Measurements from ENCODE around the gene ERC2.
"Not testable (repeated sequence)": the region's sequence is repeated elsewhere in the genome, so short reads cannot be mapped to it uniquely, and the experiment has no call there.

ERC2 gene

DNA sequence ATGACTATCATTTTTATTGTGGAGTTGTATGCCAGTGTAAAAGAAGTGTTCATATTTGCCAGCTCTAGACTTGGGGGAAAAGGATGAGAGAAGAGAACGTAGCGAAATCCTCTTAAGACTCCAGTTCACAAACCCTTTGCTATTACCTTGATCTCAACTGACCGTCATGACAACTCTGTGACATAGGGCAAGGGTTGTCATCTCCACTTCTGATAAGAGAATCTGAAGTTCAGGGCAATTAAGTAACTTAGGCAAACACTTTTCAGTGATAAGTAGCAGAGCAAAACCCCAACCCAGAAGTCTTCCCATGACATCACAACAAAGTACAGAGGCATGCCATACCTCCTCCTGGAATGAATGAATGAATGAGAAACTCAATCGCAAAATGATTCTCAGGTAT lies 940.9 kb downstream of the ERC2 start:
- no peak for DNase-seq

DNA sequence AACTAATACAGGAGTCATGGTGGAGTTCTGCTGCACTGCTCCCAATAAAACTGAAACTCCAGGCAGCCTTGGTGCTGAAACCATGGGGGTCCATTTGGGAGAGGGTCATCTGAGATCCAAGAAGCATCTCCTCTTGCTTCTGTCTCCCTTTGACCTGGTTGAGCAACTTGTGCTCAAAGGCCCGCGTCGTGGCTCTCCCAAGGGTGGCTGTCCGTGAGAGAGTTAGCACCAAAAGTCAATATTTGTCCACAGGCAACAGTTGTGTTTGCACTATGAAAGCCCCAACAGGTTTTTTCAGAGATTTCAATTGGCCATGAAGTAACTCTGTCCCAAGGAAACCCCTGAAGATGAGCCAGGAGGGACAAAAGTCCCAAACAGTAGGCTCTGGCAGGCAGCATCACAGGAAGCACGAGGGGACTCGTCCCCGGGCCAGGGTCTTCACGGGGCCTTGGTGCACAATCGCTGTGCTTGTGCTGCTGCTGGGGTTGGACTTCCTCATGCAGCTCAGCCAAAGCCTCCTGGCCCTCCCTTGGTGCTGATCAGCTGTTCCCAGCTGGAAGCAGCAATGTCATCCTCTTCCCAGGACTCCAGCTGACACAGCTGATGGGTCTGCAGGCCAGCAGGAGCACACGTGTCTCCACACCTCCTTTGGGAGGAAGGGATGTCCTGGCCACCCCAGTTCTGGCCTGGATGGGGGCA lies 941.8 kb downstream of the ERC2 start:
- DNase-seq, result no peak

DNA sequence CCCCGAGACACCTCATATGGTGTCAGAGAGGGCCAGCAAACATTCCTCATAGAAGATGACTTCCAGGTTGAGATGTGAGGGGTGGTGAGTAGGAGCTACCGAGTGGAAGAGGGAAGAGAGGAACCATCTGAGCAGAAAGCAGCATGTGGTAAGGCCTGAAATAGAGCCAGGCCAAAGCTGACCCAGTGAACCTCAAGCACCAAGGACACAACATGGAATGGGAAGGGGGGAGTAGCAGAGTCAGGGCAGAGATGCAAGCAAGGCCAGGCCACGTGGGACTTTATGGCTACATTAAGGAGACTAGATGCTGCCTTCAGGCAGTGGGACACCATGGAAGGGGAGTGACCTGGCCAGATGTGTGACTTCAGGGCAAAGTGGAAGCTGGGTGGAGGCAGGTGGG lies 942.8 kb downstream of the ERC2 start:
- no peak for DNase-seq

DNA sequence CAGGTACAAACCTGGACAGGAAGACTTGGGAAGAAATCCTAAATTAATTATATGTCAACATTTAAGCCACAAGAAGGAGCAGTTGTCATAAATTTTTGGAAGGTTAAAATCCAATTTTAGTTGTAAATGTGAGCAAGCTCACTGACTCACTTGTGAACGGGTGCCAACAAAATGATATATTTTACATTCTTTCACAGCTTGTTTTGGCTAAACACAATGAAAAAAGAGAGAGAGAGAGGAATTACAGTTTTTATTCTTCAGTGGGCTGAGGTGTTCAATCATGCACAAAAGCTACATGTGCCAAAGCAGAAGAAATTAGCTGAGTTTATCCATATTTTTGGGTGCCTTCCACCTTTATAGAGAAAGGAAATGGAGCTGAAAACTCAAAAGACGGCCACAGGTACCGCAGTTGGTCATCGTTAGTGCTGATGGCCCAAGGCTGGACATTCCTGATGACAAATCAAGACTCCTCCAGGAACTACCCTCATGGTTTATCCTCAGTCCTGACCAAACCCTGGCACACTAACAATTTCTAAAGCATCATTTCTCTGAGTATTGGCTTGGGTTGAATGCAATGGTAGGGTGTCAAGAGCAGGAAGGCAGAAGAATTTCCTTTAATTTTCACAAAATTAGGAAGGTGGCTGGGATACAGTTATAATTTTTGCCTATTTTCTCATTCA lies 943.6 kb downstream of the ERC2 start:
- DNase-seq, result no peak

GRCh38 chr3:55523471-55523870 lies 944.8 kb downstream of the ERC2 start:
- no peak for DNase-seq

DNA sequence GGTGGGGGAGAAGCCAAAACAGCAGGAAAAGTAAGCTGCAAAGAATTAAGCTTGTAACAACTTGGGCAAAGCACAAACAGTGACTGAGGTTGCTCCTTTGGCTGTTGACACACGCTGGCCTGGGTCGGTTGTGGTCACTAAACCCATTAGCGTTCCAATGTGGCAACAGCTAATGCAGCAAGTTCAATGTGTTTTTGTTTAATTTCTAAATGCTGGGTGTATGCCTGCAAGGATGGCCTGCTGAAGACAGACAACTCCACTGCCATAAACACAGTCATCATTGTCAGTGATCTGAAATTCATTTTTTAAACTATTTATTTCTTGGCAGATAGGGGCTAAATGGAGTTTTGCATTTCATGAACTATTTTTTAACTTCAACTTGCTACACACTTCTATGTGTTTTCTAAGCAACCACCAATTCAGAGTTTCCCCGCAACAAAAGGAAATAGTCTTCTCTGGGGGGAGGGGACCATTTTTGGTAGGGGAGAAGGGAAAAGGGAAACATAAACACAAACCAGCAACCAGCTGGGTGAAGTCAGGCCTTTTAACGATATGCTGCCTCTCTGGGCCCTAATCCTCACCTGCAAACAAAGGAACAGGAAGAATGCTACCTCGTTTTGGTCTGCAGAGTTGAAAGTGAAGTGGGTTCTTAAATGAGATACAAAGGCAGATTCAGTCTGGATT lies 946.4 kb downstream of the ERC2 start:
- DNase-seq, result no peak

GRCh38 chr3:55521064-55521737 lies 947.1 kb downstream of the ERC2 start:
- DNase-seq, result no peak

DNA sequence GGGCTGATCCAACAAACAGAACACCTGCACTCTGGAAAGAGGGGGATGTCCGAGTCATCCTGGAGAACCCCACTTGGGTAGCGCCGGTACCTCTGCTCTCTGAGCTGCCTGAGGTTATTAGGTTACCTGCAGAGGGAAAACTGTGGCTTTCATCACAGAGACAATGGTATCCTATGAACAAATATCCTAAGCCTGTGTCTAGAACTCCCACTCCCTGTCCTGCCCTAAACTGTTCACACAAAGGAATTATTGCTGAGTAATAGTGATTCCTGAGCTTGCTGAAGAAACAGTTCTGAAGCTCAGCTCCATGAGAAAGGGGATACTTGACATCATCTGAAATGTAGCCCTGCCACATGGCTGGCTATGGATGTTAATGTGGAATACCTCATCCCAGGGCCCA lies 949.2 kb downstream of the ERC2 start:
- DNase-seq, result no peak

DNA sequence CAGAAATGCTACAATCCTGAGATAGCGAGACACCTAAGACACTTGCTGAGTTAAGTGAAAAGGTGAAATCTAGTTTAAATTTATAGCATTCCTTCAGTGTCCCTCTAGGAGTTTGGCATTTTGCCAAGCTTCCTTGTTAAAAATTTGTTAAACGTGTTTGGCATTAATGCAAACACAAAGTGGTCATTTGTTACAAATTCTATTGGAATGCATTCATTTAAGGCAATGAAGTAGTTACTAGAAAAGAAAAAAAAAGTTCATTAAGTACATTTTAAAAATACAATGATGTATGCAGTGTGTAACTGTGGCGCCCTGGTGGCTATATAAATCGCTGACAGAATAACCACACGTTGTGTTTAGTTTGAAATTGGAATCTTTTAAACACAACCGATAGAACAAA lies 949.8 kb downstream of the ERC2 start:
- no peak for DNase-seq

DNA sequence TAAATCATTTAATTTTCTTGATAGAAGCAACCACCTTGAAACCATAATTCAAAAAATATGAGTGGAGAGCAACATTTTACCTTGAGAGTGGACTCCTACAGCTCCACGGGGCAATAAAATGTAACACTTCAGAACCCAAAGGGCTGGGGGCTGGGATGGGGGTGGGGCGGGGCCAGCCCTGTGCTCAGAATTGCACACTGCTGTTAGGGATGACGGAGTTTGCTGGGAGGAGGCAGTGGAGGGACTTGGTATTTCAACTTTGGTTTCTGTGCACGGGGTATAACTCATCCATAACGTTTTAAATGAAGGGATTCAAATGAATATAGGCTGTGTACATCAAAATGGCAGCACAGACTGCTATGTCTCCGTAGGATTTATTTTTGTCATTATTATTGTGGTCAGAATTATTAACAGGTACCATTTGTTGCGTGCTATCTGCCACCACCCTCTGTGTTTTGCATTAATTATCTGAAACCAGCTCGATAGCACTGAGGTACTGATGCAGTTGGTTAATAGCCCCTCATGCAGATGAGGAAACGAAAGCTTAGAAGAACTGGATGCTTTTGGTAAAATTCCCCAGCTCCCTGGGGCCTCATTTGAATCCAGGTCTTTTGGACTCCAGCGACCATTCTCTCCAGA lies 951.8 kb downstream of the ERC2 start:
- DNase-seq, result no peak

DNA sequence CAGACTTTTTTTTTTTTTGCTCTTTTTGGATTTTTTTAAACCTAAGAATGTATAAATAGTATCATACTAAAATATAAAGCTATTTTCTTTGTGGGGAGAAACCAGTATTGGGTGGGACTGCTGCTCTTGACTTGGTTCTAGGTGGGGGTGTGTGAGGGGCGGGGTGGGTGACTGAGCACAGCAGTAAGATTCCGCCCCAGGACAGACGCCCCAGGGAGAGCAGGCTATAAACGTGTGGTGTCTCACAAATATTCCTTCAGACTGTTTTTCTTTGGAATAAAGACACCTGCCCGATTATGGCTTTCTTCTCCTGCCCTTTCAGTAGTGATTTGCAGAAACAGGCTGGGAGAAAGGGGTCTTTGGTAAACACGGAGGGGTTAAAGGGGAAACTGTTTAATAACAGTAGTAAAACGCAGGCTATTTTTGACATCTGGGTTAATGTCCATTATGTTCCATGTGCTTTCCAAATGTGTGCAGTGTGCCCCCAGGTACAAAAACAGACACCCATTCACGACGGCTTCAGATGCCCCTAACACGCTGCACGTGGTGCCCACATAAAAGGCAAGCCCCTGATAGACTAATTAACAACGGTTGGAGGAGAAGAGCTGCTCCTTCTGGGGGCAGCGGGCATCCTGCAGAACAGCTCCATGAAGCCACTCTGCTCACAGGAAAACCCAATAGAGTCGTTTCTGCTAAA lies 952.6 kb downstream of the ERC2 start:
- no peak for DNase-seq

DNA sequence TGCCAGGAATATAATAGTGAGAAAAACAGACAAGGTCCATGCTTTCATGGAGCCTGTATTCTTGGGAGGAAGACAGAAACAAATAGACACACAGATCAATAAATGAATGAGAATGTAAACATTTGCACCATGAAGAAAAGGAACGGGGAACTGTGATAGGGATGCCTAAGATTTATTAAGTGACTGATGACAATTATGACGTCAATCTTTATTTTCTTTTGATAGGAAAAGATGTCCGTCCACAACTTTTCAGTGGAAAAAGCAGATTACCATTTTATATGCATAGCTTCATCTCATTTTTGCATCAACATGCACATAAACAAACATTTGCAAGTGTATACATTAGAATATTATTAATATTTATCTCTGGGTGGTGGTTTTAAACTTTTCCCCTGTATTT lies 953.3 kb downstream of the ERC2 start:
- no peak for DNase-seq

DNA sequence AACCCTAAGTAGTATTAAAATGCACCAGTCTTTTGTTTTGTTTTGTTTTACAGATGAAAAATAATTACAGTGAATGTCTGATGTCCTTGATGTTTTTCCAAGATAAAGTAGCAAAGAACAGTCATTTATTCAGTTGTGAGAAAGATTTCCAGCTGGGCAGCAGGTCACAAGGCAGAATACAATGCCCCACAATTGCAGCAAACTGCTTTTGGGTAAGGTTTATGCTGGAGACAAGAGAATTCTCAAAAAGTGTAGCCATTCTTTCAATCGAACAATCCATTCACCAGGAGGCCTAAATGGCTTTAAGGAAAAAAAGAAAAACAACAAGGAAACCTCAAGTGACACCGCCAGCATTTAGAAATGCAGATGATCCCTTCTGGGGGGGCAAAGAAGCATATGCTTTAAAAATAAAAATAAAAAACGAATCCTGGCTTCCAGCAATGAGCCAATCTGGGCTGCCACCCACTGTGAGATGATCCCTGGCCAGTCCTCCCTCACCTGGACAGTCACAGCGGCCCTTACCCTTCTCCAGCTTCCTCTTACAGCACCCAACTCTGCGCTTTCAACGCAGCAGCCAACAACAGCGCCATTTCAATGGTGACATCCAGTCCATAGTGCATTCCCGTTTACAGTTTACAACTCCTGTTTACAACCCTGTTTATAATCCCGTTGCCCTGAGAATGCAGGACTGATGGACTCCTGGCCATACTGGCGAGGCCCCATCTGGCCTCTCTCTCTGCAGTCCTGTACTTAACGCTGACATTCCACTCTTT lies 955.5 kb downstream of the ERC2 start:
- no peak for DNase-seq

- DNase-seq, result no peak
These were observed 956.2 kb downstream of the ERC2 start for GRCh38 chr3:55511895-55512570.

DNA sequence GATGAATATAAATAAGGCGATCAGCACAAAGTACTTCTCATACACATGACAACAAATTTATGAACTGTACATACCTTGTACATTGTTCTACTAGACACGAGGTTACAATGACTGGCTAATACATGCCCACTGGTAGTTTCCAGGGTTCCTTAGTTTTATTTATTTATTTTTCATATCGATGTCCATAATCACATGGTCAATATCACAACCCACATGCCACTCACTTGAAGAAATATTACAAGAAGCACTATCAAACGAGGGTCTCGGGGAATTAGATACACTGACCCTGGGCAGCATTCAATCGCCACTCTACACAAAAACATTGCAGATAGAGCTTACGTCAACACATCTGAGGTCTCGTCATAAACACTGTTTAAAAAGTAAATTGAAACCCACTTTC lies 959.9 kb downstream of the ERC2 start:
- no peak for DNase-seq

DNA sequence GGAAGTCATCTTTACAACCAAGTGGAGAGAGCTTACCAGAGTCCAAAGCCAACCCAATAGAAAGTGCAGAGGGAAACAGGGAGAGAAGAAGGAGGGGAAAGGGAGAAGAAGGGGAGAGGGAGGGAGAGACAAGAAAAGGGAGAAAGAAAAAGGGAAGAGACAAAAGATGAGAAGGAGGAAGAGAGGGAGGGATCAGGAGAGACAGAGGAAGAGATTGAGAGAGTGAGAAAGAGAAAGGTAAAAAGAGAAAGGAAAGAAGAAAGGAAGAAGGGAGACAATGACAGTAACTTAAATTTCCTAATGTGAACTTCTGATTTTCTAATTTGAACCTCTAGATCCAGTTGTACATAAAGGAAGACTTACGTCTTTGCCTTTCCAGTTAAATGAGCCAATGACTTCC lies 960.5 kb downstream of the ERC2 start:
- no peak for DNase-seq

DNA sequence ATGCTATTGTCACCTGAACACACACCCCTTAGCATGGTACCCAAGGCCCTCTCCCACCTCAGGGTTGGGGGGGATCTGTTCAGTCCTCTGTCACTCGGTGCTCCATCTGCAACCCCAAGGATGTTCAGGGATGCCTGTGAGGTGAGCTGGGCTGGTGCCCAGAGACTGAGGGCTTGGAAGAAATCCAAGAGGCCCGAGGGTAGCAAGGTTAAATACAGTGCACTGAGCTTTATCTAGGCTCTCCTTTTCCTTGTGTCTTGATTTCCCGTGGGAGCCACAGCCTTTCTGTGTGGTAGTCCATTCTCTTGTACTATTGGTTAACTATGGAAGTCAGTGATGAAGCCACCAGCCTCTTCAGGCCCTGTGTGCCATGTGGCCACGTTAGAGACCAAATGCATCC lies 962.5 kb downstream of the ERC2 start:
- no peak for DNase-seq

DNA sequence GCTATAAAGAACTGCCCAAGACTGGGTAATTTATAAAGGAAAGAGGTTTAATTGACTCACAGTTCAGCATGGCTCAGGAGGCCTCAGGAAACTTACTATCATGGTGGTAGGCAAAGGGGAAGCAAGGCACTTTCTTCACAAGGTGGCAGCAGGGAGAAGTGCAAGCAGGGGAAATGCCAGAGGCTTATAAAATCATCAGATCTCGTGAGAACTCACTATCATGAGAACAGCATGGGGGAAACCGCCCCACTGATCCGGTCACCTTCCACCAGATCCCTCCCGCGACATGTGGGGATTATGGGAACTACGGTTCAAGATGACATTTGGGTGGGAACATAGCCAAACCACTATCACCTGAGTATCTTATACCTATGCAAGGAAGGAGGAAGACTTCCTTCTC lies 963.2 kb downstream of the ERC2 start:
- DNase-seq, result not testable (repeated sequence)

DNA sequence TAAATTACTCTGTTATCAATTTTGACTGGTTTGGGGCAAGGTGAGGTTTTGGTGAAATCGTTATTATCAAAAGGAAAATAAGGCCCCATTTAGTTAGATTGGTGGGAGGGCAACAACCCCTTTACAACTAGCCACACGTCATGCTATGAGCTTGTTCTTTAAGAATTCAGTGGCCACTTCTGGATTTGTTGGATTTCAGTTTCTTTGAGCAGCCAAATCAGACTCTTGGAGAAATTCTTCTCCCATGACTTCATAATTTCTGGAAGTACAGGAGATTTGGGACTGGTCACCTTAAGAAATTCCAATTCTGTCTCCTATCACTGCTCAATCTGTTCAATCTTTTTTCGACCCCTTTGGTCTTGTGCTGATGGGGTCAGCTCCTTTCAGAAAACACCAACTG lies 966.4 kb downstream of the ERC2 start:
- no peak for DNase-seq

DNA sequence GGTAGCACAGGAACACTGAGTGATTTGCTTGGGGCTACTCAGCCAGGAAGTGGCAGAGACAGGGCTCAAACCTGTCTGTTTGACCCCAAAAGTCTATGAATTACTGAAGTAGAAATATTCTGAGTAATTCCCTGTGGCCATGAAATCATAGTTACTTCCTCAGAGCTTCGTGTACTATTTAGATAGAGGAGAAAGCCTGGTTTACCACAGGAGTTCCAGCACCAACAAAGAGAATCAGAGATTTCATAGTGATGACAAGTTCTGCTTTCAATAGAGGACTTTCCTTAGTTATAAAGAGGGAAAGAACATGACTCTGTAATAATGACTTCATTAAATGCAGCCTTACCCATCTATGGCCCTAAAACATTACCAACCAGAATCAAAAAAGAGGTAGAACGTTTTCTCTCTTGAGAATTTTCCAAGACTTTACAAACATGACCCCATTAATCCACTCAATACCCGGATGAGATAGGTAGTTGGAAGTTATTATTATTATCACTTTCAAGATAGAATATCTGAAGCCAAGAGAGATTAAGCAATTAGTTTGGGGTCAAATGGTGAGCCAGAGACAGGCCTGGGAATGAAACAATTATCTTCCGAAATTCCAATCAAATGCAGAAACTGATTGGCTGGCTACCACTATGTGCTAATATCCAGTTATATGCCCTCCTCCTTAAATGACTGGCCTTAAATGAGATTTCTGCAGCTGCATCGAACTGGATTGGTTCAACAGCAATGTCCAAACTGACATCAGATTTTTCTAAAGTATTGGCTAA lies 967.5 kb downstream of the ERC2 start:
- no peak for DNase-seq

Data from effector CD8-positive, alpha-beta T cell (primary cell).